C4-2B (cell line): ENCODE measurements around the gene WNT11.
A peak's percentile ranks its signal among the peaks of the same experiment; 100 is the strongest.

Experiments
- H3K27ac ChIP-seq: fragments of 450-650 bp; 2 replicates; pipeline ENCODE4 v1.5.1; 2017
- CTCF ChIP-seq: fragments of 450-650 bp; conservative IDR thresholded peaks from 2 replicates; pipeline ENCODE4 v1.5.1; 2017; ENCODE audit warnings: mild to moderate bottlenecking
- ZFX ChIP-seq: fragments of 450-650 bp; IDR thresholded peaks from 2 replicates; pipeline ENCODE4 v1.6.1; 2017

The WNT11 gene

GRCh38 chr11:76237000-76237649, 30.8 kb upstream of the WNT11 start:
- no peak overlapping the region for H3K27ac ChIP-seq
- TF ChIP-seq ZFX = no peak
- TF ChIP-seq CTCF = no peak

GRCh38 chr11:76236092-76236999, 30.0 kb upstream of the WNT11 start:
- TF ChIP-seq ZFX = no peak
- no peak for TF ChIP-seq CTCF
- peak overlapping the region; percentile 48 for H3K27ac ChIP-seq

GRCh38 chr11:76235233-76236091, 29.2 kb upstream of the WNT11 start:
- H3K27ac ChIP-seq = peak overlapping the region; percentile 48
- no peak for TF ChIP-seq ZFX
- TF ChIP-seq CTCF = no peak

- TF ChIP-seq CTCF (no peak), ZFX (no peak)
- H3K27ac ChIP-seq = peak overlapping the region; percentile 48
Measured at GRCh38 chr11:76234416-76235232, 28.3 kb upstream of the WNT11 start.

- H3K27ac ChIP-seq = no peak overlapping the region
- no peak for TF ChIP-seq CTCF
- TF ChIP-seq ZFX = no peak
Measured at GRCh38 chr11:76234021-76234415, 27.7 kb upstream of the WNT11 start.

- no peak for TF ChIP-seq ZFX
- TF ChIP-seq CTCF = no peak
- no peak overlapping the region for H3K27ac ChIP-seq
Measured at GRCh38 chr11:76233196-76233921, 27.1 kb upstream of the WNT11 start.
